Measurements from ENCODE around the gene OR51D1. TPM values are rescaled to one million over a fixed set of nuclear protein-coding genes. Genes with fewer than 3 reads are reported as not detected.

OR51D1 gene
- total and polyA plus RNA-seq, 2 of the 8 experiments (the other 6 are each of a cell fraction or from before 2014, with no cell fraction given): not detected

- Histone ChIP-seq H3K4me3 (ENCODE audit: extremely low read depth in 1 of 4, insufficient read depth in 2 of 4, low read depth in 3 of 4, low read length in 4 of 4) (no peak overlapping the region), H2BK12ac (ENCODE audit: low read depth, low read length) (no peak overlapping the region), H3K36me3 (ENCODE audit: control insufficient read depth in 2 of 4, insufficient read depth in 4 of 4, low read length in 3 of 4) (no peaks in the 10 kb centered on the region), H2AFZ (ENCODE audit: low read length) (no peak overlapping the region), H3K4me1 (replicated peaks in 1 of 4; ENCODE audit: control insufficient read depth in 3 of 4, insufficient read depth in 4 of 4, low read length in 3 of 4) (no peaks in the 10 kb centered on the region), H3K4me2 (ENCODE audit: insufficient read depth in 1 of 2, low read depth in 2 of 2, low read length in 2 of 2) (no peak overlapping the region), H3K14ac (ENCODE audit: insufficient read length) (no peak overlapping the region), H4K8ac (ENCODE audit: extremely low read depth, insufficient read depth, low read length) (no peak overlapping the region), H4K20me1 (replicated peaks in 1 of 2; ENCODE audit: control insufficient read depth in 1 of 2, insufficient read depth in 2 of 2, low read length in 2 of 2) (no peaks in the 10 kb centered on the region), H4K91ac (replicated peaks; ENCODE audit: insufficient read length, low read length) (no peak overlapping the region), H3K9me3 (ENCODE audit: insufficient read depth in 2 of 2, low read depth in 1 of 2, low read length in 1 of 2) (no peaks in the 10 kb centered on the region; a peak in 1 of 4 replicates), H3K79me1 (ENCODE audit: low read depth, low read length) (no peaks in the 10 kb centered on the region), H3K27ac (ENCODE audit: low read depth, low read length) (no peak overlapping the region), H3K79me2 (ENCODE audit: control insufficient read depth in 1 of 2, insufficient read depth in 2 of 2, low read length in 2 of 2) (no peaks in the 10 kb centered on the region), H2BK5ac (ENCODE audit: low read depth, low read length) (no peak overlapping the region), H4K5ac (ENCODE audit: insufficient read length, low read depth, low read length) (no peak overlapping the region), H3K56ac (replicated peaks; ENCODE audit: insufficient read length, low read depth, low read length) (no peak overlapping the region), H2AK5ac (ENCODE audit: low read depth, low read length) (no peak overlapping the region), H2BK20ac (ENCODE audit: low read length) (no peak overlapping the region), H3K4ac (replicated peaks; ENCODE audit: insufficient read length, low read depth, low read length) (no peak overlapping the region), H2BK15ac (ENCODE audit: low read length) (no peak overlapping the region), H3K27me3 (replicated peaks in 1 of 4; ENCODE audit: control insufficient read depth in 3 of 4, extremely low read depth in 1 of 4, insufficient read depth in 3 of 4, low read length in 3 of 4) (no peaks in the 10 kb centered on the region), H3K23ac (ENCODE audit: insufficient read length) (no peak overlapping the region), H2BK120ac (replicated peaks; ENCODE audit: low read depth, low read length) (no peak overlapping the region), H3K18ac (ENCODE audit: extremely low read depth, low read length) (no peak overlapping the region), H3K9ac (replicated peaks in 1 of 4; ENCODE audit: extremely low read depth in 1 of 4, low read depth in 3 of 4, low read length in 3 of 4) (no peak overlapping the region), H3K23me2 (ENCODE audit: low read depth, low read length) (no peaks in the 10 kb centered on the region)
- FAIRE-seq (no peak), DNase-seq (ENCODE audit: low read depth in 1 of 2, low spot score in 2 of 2) (no peak)
- ChIA-PET CTCF (ENCODE audit: partially characterized antibody) (no interaction called here), POLR2A (ENCODE audit: partially characterized antibody) (interaction anchor here (0.7 kb wide), 1 partner anchor 36 kb away, joined by 3 read pairs; no protein-coding TSS in a partner anchor)
- WGBS, 2 experiments (ENCODE audit: extremely low coverage in 1 of 2, insufficient coverage in 1 of 2, insufficient read length in 1 of 2, insufficient replicate concordance in 2 of 2, low coverage in 1 of 2, low lambda C conversion rate in 2 of 2, missing lambda C conversion rate in 1 of 2): 90% methylated on average over 2 of the region's 2 CpGs; no CpG with 5 or more reads in 1 of the 2 experiments
- no peak for TF ChIP-seq RXRA (IDR thresholded peaks at IDR 0.05; ENCODE audit: insufficient read depth, low read depth, low read length)
- TF ChIP-seq CTBP2 (IDR thresholded peaks at IDR 0.05; ENCODE audit: borderline replicate concordance, insufficient read depth, insufficient read length, low read length): no peak
- TF ChIP-seq TAF7 (optimal IDR thresholded peaks at IDR 0.05; ENCODE audit: borderline replicate concordance, low read depth, low read length): no peak
- no peak for TF ChIP-seq SIX5 (IDR thresholded peaks at IDR 0.05; ENCODE audit: low read depth, low read length)
- TF ChIP-seq ZNF274 (IDR thresholded peaks at IDR 0.05; ENCODE audit: borderline replicate concordance, extremely low read depth, low read length): no peak
- TF ChIP-seq SP2 (IDR thresholded peaks at IDR 0.05; ENCODE audit: low read length): no peak
Observed at GRCh38 chr11:4654635-4655369, 17.5 kb downstream of the OR51D1 start.
